AG04449 (cell line): ENCODE measurements around the gene UNC93A.
"Not testable (repeated sequence)": the region's sequence is repeated elsewhere in the genome, so short reads cannot be mapped to it uniquely, and the experiment has no call there.

Experiments used
- CTCF ChIA-PET: fragments of 350-600 bp; formaldehyde crosslinking; extraction: SDS; loops from one replicate; lab custom pipeline; 2021; ENCODE audit warnings: antibody characterized with exemption; lab: Yijun Ruan, JAX
- POLR2A ChIA-PET: fragments of 400-600, 350-600 bp; formaldehyde crosslinking; extraction: SDS; loops from one replicate; lab custom pipeline; 2020; ENCODE audit warnings: antibody characterized with exemption, inconsistent platforms; lab: Yijun Ruan, JAX
- DNase-seq: peaks from one replicate; pipeline ENCODE4 v3.0.0-alpha.2; 2010; ENCODE audit warnings: low read depth, low spot score
- H3K4me3 ChIP-seq: 2 replicates; pipeline ENCODE4 v1.5.1; 2011; ENCODE audit warnings: low read depth, mild to moderate bottlenecking, control low read depth, low read length
- CTCF ChIP-seq: IDR thresholded peaks from one replicate; pipeline ENCODE4 v1.5.1; 2011; ENCODE audit warnings: mild to moderate bottlenecking, moderate library complexity, low read length, control low read depth, inconsistent platforms; ENCODE audit not compliant: insufficient read depth; ENCODE audit errors: missing control alignments

Gene UNC93A

GRCh38 chr6:167247814-167248595, 43.1 kb upstream of the UNC93A start:
- H3K4me3 ChIP-seq = no peak overlapping the region
- TF ChIP-seq CTCF = no peak
- no peak for DNase-seq
- ChIA-PET CTCF (no interaction called here), POLR2A (no interaction called here)

- POLR2A ChIA-PET, CTCF ChIA-PET, H3K4me3 ChIP-seq, DNase-seq: not testable (repeated sequence)
These were observed 42.1 kb upstream of the UNC93A start for GRCh38 chr6:167248878-167249455.

DNA sequence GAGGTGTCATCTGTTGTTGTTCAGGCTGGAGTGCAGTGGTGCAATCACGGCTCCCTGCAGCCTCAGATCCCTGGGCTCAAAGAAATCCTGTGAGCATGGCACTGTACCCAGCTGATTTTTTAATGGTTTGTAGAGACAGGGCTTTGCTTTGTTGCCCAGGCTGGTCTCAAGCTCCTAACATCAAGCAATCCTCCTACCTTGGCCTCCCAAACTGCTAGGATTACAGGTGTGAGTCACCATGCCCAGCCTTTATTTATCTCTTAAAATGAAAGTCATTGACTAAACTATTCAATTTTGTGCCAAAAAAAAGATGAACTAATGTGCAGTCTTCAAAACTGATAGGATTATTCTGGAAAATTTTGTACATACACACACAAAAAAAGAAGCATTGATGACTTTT, 38.8 kb upstream of the UNC93A start:
- CTCF ChIA-PET = no interaction called here
- no peak for TF ChIP-seq CTCF
- POLR2A ChIA-PET = no interaction called here
- no peak overlapping the region for H3K4me3 ChIP-seq
- no peak for DNase-seq

- CTCF ChIA-PET = no interaction called here
- POLR2A ChIA-PET = no interaction called here
- DNase-seq = no peak
- H3K4me3 ChIP-seq = no peak overlapping the region
- TF ChIP-seq CTCF = no peak
These were observed 35.1 kb upstream of the UNC93A start for GRCh38 chr6:167255918-167256553.

- ChIA-PET CTCF (no interaction called here), POLR2A (no interaction called here)
- H3K4me3 ChIP-seq = no peak overlapping the region
These were observed 32.5 kb upstream of the UNC93A start for GRCh38 chr6:167258646-167259045.

DNA sequence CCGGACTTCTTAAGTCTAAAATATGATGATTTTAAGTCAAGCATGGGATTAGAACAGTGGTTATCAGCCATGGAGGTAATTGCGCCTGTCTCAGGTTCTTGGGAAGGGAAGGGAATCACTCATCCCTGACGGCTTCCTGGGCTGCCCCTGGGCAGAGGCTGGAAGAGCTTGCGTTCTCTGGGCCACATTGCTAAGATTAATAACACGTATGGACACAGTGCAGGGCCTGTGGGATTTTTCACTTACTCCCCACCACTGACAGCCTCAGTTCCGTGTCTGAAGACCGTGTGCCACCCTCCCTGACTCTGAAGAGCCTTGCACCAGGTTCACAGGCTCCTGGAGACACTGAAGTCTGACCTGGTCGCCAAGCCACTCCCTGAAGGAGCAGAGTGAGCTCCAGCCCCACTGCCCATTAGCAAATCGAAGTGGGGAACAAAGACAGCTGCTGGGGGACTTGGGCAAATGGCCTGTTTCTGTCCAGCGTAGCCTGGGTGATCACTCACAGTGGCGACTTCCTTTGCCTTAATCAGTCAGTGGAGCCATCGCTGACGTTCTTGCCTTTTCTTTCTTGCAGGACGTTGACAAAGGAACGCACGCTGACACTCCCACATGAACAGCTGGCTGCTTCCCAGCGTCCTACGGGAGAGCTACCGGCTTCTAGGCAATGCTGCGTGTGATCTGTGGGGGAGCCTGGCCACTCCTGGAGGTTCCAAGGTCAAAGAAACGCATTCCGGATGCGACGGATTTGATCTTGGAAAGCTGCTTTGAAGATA, 24.9 kb upstream of the UNC93A start:
- POLR2A ChIA-PET, DNase-seq, CTCF ChIA-PET, H3K4me3 ChIP-seq: not testable (repeated sequence)

More at GRCh38 chr6:167258646-167259045, 32.5 kb upstream of the UNC93A start:
- no peak for TF ChIP-seq CTCF
- no peak for DNase-seq

DNA sequence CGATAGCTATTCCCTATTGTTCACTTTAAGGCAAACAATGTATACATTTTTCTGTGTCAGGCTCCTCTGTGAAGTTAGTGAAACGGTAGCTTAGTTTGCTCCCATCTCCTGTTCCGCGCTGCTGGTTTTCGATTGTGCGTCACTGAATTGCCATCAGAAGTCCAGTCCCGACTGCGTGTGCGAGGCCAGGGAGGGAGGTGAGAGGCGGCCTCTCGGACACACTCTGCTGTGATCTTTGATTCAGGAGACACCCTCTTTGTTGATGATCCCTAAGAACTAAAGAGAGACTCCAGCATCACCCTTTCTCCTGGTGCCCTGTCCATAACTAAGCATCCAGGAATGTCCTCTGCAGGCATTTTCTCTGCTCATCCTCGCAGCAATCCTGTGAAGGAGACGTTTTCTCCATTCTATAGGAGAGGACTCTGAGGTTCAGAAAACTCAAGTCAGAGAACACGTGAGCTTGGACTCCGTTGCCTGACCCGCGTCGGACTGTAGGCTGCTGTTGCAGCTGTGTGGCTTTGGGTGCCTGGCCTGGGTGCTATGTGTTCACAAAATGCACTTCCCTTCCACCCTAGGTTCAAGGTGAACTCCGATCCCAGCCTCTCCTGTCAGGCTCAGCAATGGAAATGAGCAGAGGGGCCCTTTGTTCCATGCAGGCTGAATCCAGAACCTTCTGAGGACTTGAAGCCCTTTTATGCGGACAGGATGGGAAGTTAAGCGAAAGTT, 24.1 kb upstream of the UNC93A start:
- POLR2A ChIA-PET = no interaction called here
- no peak for DNase-seq
- no peak overlapping the region for H3K4me3 ChIP-seq
- no peak for TF ChIP-seq CTCF
- CTCF ChIA-PET = no interaction called here

DNA sequence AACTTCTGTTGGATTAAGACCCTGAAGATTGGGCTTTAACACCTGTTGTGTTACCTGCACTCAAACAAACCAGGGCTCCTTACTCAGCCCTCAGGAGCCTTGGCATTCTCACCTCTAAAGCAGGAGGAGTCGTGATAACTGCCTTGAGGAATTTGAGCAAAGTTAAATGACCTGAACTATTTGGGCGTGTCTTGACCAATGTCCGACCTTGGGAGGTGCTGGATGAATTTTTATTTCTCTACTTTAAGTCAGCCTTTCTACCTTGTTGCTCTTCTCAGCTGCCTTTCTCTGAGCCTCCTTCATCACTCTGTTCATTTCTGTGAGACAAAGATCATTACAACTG, 23.6 kb upstream of the UNC93A start:
- H3K4me3 ChIP-seq, POLR2A ChIA-PET, CTCF ChIA-PET, DNase-seq: not testable (repeated sequence)
